ENCODE results near the gene ZNF91.
"Not testable (repeated sequence)": the region's sequence is repeated elsewhere in the genome, so short reads cannot be mapped to it uniquely, and the experiment has no call there.

The ZNF91 gene

GRCh38 chr19:23394511-23394910 lies 760 bp downstream of the ZNF91 start:
- DNase-seq = no peak

- DNase-seq = no peak
Observed at GRCh38 chr19:23393121-23393520, 2.1 kb downstream of the ZNF91 start.

GRCh38 chr19:23391236-23391635 lies 4.0 kb downstream of the ZNF91 start:
- DNase-seq = no peak

- no peak for DNase-seq
Observed at GRCh38 chr19:23385404-23385803, 9.9 kb downstream of the ZNF91 start.

GRCh38 chr19:23384858-23385257 lies 10.4 kb downstream of the ZNF91 start:
- DNase-seq = no peak

- DNase-seq = no peak
Observed at GRCh38 chr19:23384166-23384565, 11.1 kb downstream of the ZNF91 start.

DNA sequence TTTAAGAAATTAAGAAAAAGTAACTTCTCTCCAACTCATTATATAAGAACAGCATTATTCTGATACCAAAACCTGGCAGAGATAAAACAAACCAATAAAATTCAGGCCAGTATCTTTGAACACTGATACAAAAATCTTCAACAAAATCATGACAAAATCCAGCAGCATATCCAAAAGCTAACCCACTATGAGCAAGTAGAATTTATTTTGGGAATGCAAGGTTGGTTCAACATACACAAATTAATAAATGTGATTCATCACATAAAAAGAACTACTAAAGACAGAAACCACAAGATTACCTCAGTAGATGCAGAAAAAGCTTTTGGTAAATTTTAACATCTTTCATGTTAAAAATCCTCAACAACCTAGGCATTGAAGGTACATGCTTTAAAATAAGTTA lies 12.3 kb downstream of the ZNF91 start:
- DNase-seq = no peak

- no peak for DNase-seq
Observed at GRCh38 chr19:23381114-23381513, 14.2 kb downstream of the ZNF91 start.

- DNase-seq = not testable (repeated sequence)
Observed at GRCh38 chr19:23379671-23380070, 15.6 kb downstream of the ZNF91 start.

- DNase-seq = no peak
Observed at GRCh38 chr19:23378948-23379347, 16.3 kb downstream of the ZNF91 start.

DNA sequence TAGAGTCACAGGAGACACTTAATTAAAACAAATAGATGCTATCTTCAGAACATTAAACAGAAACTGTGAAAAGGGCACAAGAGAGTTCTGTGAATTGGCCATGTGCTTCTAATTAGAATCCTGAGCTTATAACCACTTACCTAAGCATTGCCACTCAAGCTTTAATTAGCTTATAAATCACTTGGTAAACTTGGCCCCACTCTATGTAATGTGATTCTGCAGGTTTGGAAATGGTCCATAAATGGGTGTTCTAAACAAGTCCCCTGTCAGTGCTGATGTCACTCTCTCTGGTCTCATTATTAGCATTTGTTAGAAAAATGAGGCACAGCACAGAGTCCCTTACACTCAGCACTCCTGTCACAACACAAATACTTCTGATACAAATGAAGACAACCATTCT lies 18.0 kb downstream of the ZNF91 start:
- no peak for DNase-seq

GRCh38 chr19:23366437-23366836 lies 28.8 kb downstream of the ZNF91 start:
- DNase-seq = no peak

- not testable (repeated sequence) for DNase-seq
Observed at GRCh38 chr19:23366031-23366430, 29.2 kb downstream of the ZNF91 start.

GRCh38 chr19:23365222-23365621 lies 30.0 kb downstream of the ZNF91 start:
- no peak for DNase-seq

DNA sequence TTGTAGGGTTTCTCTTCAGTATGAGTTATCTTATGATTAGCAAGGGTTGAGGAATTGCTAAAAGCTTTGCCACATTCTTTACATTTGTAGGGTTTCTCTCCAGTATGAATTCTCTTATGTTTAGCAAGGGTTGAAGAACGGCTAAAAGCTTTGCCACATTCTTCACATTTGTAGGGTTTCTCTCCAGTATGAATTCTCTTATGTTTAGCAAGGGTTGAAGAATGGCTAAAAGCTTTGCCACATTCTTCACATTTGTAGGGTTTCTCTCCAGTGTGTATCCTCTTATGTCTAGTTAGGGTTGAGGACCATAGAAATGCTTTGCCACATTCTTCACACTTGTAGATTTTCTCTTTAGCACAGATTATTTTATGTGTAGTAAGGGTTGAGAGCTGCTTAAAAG lies 33.4 kb downstream of the ZNF91 start:
- DNase-seq = not testable (repeated sequence)

DNA sequence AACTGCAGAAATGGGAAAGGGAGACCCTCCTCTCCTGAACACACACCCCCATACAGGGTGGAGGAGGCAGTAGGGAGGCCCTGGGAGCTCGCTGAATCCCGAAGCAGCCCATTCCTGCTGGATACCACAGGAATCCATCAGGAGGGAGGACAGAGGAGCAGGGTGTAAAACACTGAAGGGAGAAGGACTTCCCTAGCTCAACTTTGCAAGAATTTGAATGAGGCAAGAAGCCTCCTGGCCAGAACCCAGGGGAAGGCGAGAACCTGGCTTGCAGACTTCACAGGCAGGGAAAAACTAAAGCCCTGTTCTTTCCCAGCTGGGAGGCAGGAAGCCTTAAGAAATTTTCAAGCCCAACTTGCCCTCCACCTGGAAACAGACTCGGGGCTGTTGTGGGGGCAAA lies 43.5 kb downstream of the ZNF91 start:
- DNase-seq = no peak

DNA sequence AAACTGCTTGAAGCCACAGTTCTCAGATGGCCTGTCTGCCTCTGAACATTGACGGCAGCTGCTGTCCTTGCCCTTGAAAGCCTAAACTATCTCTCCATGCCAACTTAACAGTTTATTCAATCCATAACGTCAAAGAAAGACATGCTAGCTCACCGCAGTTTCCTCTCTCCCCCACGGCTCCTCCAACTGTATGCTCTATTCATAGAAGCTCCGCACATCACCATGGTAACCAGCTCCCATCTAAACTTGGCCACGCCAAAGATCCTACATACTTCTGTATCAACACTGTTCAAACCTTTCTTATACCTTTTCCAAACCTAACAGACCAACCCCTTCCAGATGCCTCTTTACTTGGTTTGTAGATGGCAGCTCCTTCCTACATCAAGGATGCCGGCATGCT lies 48.6 kb downstream of the ZNF91 start:
- no peak for DNase-seq

- DNase-seq = no peak
Observed at GRCh38 chr19:23345838-23346237, 49.4 kb downstream of the ZNF91 start.

- DNase-seq = no peak
Observed at GRCh38 chr19:23343434-23344010, 51.7 kb downstream of the ZNF91 start.

GRCh38 chr19:23328211-23328610 lies 67.1 kb downstream of the ZNF91 start:
- no peak for DNase-seq

- no peak for DNase-seq
Observed at GRCh38 chr19:23321953-23322549, 73.2 kb downstream of the ZNF91 start.

- not testable (repeated sequence) for DNase-seq
Observed at GRCh38 chr19:23321403-23321802, 73.9 kb downstream of the ZNF91 start.

DNA sequence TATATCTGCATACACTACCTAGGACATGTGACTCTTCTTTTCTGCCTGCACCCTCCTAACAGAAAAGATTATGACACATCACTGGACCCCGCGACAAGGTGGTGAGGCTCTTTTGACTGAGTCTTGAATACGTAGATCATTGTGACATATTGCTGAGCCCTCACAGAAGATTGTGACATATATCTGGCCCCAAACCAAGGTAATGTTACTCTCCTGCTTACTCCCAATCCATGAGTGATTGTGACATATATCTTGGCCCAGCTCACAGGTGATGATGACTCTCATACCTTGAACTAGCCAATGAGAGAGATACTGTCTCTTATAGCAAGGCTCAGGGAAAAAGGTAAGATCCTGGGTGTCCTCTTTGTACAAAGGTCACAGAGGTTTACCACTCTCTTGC lies 75.7 kb downstream of the ZNF91 start:
- DNase-seq = not testable (repeated sequence)

GRCh38 chr19:23318941-23319340 lies 76.3 kb downstream of the ZNF91 start:
- not testable (repeated sequence) for DNase-seq

DNA sequence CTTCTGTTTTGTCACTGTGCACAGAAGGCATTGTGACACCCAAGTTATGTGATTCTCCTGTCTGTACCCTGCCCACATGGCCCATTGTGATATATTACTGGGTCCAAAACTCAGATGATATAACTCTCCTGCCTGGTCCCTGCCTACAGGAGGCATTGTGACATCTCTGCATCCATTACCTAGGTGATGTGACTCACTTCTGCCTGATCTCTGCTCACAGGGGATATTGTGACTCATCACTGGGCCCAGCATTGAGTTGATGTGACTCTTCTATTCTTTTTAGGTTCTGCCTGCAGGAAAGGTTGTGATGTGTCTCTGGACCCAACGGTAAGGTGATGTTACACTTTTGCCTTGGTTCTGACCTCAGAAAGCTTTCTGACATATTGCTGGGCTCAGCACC lies 77.1 kb downstream of the ZNF91 start:
- DNase-seq = no peak
